GM13977 (cell line): Measurements from ENCODE around the gene HCFC1.

Experiments
- DNase-seq: peaks from one replicate; pipeline ENCODE4 v3.0.0; 2012; ENCODE audit warnings: low spot score
- in situ Hi-C: fragments of 300-500 bp; cut with MboI; formaldehyde crosslinking; loops from one replicate; pipeline ENCODE4 v1.12.0; 2022; ENCODE audit warnings: low sequenced_read_pairs, low pct_unique_long_range_greater_than_20kb, mixed read lengths, inconsistent platforms; ENCODE audit not compliant: unreplicated experiment
- TF ChIP-seq, protein P1 (sequence below): IDR thresholded peaks from 2 replicates; pipeline ENCODE4 v1.5.1; 2012; ENCODE audit warnings: mild to moderate bottlenecking, control low read depth; ENCODE audit not compliant: insufficient read depth; ENCODE audit errors: extremely low read depth, missing control alignments

The HCFC1 gene

DNA sequence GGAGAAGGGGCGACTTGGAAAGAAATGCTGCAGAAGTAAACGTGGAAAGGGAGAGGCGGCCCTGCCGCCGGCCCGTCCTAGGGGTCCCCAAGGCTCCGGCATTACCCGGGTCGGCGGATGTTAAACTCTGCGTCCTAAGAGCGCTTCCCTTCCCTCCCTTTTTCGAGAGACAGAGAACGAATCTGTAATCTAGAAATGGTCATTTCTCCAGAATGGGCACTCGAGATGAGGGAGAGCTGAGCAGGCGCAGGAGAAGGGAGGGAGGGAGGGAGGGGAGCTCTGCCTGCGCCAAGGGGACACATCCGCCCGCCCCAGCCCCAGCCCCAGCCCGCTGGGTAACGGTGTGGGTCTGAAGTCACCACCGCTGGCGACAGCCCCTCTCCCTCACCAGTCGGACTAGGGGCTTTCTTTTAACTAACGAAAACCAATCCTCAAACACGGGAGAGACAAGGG lies 1.7 kb downstream of the HCFC1 start:
- DNase-seq: no peak
- TF ChIP-seq, protein P1, sequence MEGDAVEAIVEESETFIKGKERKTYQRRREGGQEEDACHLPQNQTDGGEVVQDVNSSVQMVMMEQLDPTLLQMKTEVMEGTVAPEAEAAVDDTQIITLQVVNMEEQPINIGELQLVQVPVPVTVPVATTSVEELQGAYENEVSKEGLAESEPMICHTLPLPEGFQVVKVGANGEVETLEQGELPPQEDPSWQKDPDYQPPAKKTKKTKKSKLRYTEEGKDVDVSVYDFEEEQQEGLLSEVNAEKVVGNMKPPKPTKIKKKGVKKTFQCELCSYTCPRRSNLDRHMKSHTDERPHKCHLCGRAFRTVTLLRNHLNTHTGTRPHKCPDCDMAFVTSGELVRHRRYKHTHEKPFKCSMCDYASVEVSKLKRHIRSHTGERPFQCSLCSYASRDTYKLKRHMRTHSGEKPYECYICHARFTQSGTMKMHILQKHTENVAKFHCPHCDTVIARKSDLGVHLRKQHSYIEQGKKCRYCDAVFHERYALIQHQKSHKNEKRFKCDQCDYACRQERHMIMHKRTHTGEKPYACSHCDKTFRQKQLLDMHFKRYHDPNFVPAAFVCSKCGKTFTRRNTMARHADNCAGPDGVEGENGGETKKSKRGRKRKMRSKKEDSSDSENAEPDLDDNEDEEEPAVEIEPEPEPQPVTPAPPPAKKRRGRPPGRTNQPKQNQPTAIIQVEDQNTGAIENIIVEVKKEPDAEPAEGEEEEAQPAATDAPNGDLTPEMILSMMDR: no peak
- in situ Hi-C loops: no loop called here

DNA sequence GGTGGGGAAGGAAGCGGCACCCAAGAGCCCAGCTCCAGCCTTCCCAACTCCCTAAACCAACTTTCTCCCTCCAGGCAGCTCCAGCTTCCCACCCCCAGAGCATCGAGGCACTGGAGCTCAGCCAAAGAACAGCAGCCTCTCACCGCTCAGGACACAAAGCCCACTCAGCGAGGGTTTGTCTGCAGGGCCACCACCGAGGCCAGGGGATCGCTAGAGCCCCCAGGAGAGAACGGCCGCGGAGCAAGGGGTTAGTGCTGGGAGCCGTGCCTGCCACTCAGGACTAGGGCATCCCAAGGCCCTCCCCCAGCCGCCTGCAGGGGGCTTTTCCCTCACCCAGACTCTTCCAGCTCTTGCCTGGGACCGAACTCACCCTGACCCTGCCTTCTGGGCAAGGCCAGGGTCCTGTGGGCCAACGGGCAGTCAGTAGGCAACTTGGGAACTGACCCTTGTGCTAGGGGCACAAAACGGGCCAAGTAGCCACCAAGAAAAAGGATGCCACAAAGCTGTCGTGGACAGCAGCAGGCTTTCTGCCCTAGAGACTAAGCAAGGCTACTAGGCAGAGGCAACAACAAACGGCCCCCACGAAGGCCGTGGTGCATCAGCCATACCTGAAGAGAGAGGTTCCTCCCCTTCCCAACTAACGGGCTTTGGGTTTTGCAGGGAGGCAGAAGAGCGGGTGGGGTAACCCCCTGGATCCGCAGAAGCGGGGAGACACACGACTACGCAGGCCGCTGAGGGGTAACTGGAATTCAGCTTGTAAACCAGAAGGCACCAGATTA lies 2.3 kb downstream of the HCFC1 start:
- no peak for DNase-seq
- TF ChIP-seq, protein P1: no peak
- in situ Hi-C loops: no loop called here

DNA sequence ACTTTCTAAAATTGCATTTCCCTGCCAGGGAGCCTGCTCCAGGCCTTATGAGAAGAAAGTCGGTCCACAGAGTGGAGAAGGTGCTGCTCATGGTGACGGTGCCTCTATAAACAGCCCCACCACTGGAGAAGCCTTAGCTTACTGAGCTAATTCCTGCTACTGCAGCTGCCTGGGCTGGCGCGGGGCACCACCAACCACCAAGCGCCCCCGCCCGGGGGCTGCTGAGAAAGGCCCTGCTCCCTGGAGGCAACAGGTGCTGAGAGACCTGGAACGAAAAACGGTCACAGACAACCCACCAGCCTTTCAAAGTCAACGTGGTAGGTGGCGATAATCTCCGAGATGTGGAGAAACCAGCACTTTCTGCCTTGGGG lies 2.9 kb downstream of the HCFC1 start:
- DNase-seq: no peak
- in situ Hi-C loops: no loop called here
- TF ChIP-seq, protein P1: peak; percentile 32

DNA sequence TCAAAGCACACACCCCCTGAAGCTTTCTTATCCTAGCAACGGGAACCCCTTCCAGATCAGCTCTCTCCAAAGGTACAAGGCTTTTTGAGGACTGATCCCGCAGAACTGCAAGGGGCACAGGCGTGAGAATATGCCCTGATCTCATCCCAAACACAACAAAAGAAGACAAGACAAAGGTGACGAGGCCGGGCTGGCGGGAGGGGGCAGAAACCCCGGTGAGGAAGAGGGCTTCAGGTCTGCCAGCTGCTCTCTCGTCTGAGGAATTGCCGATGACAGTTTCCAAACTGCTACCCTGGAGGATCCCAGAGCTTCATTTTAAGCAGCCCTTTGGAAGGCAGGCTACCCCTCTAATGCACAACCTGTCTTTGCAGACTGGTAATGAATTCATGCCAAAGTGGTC lies 3.4 kb downstream of the HCFC1 start:
- in situ Hi-C loops: no loop called here
- TF ChIP-seq, protein P1: no peak
- no peak for DNase-seq

DNA sequence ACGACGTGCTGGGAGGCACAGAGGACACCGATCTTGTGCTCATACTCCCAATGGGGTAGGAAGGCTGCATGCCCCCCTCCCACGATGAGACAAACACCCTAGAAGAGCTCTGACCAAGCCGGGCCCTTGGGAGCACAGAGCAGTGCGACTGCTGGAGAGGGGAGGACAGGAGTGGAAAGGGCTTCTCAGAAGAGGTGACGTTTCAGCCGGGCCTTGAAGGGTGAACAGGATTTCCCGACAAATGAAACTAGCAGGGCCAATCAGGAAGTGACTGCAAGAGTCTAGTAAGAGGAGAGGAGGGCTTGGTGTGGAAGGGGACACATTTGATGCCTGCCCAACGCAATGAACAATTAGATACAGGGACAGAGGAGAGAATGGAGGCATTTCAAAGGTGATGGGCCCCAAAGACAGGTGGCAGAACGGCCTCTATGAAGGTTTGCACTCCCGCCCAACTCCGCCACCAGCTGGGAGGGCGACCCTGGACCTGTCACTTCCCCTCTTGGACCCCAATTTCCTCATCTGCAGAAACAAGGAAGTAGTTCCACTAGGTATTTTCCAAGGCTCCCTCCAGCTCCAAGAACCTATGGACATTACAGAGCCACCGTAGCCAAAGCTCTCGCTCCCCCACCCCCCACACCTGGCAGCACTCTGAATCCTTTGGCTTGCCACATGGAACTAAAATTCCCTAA lies 3.9 kb downstream of the HCFC1 start:
- TF ChIP-seq, protein P1: no peak
- no peak for DNase-seq
- in situ Hi-C loops: no loop called here

DNA sequence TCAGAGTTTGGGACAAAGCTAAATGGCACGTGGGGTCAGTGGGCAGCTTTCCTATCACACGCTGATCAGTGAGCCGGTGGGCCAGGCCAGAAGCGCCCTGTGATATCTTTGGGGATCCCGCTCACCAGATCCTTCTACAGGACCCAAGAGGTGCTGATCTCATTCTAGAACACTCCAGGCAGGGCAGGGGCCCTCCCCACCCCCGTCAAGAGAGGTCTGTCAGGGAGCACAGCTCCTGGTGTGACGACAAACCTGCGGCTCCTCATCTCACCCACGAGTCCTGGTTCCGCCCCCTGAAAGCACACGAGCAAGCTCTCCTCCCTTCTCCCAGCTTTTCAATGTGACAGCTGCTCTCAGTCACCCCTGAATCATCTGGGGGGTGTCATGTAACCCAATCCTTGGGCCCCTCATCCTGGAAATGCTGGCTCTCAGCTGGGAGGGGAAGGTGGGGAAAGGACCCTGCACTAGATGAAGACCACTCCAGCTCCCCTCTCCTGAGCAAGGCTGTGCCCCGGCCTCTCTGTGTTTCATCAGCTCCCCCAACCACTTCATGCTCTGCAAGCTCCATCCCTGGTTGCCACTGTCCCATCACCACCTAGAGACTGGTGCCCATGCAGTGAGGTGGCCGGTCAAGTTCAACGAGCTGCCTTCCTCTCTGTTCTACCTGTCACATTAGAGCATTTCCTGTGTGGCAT lies 4.6 kb downstream of the HCFC1 start:
- DNase-seq: no peak
- in situ Hi-C loops: no loop called here
- TF ChIP-seq, protein P1: no peak
